H9 (cell line): Measurements from ENCODE around the gene SERPINA10. TPM values are rescaled to one million over a fixed set of nuclear protein-coding genes. Genes with fewer than 3 reads are reported as not detected.

ENCODE experiments used
- DNase-seq: peaks from one replicate; pipeline ENCODE4 v3.0.0-alpha.2; 2017
- H2AFZ ChIP-seq: one replicate; pipeline ENCODE4 v1.6.1; 2013; ENCODE audit warnings: mild to moderate bottlenecking, low read length, control low read depth, moderate library complexity
- H2AK5ac ChIP-seq: 2 replicates; pipeline ENCODE4 v1.6.1; 2013; ENCODE audit warnings: low read length, control low read depth, mixed read lengths; ENCODE audit not compliant: insufficient read length
- H2BK120ac ChIP-seq: one replicate; pipeline ENCODE4 v1.6.1; 2013; ENCODE audit warnings: low read depth, mild to moderate bottlenecking, low read length, control low read depth, inconsistent platforms; ENCODE audit not compliant: poor library complexity, severe bottlenecking
- H2BK12ac ChIP-seq: 2 replicates; pipeline ENCODE4 v1.6.1; 2013; ENCODE audit warnings: low read length, control low read depth, mixed read lengths, low read depth; ENCODE audit not compliant: insufficient read length
- H2BK15ac ChIP-seq: 2 replicates; pipeline ENCODE4 v1.6.1; 2013; ENCODE audit warnings: low read depth, low read length, control low read depth
- H2BK20ac ChIP-seq: one replicate; pipeline ENCODE4 v1.6.1; 2013; ENCODE audit warnings: low read depth, mild to moderate bottlenecking, low read length, control low read depth, inconsistent platforms; ENCODE audit not compliant: poor library complexity, severe bottlenecking
- H2BK5ac ChIP-seq: 2 replicates; pipeline ENCODE4 v1.6.1; 2013; ENCODE audit warnings: low read length, control low read depth, mixed read lengths; ENCODE audit not compliant: insufficient read length
- H3K14ac ChIP-seq: 2 replicates; pipeline ENCODE4 v1.6.1; 2013; ENCODE audit warnings: low read length, control low read depth; ENCODE audit not compliant: insufficient read depth
- H3K18ac ChIP-seq: 2 replicates; pipeline ENCODE4 v1.6.1; 2013; ENCODE audit warnings: low read depth, mild to moderate bottlenecking, mixed read lengths, low read length, control low read depth; ENCODE audit not compliant: insufficient read length
- H3K23ac ChIP-seq: 2 replicates; pipeline ENCODE4 v1.6.1; 2013; ENCODE audit warnings: low read length, control low read depth, mixed read lengths, low read depth; ENCODE audit not compliant: insufficient read length
- H3K23me2 ChIP-seq: 2 replicates; pipeline ENCODE4 v1.6.1; 2013; ENCODE audit warnings: low read depth, mild to moderate bottlenecking, mixed read lengths, low read length, control low read depth; ENCODE audit not compliant: insufficient read length, poor library complexity, severe bottlenecking
- H3K27ac ChIP-seq: 2 replicates; pipeline ENCODE4 v1.5.1; 2013; ENCODE audit warnings: low read length, control low read depth, mixed read lengths, low read depth; ENCODE audit not compliant: insufficient read length
- H3K27me3 ChIP-seq: 2 replicates; pipeline ENCODE4 v1.6.1; 2013; ENCODE audit warnings: low read length, control low read depth, inconsistent platforms; ENCODE audit not compliant: insufficient read depth
- H3K4ac ChIP-seq: 2 replicates; pipeline ENCODE4 v1.6.1; 2013; ENCODE audit warnings: low read depth, mild to moderate bottlenecking, control low read depth, inconsistent platforms, low read length, moderate library complexity
- H3K4me1 ChIP-seq: 2 replicates; pipeline ENCODE4 v1.6.1; 2013; ENCODE audit warnings: low read length, control low read depth, inconsistent platforms; ENCODE audit not compliant: insufficient read depth
- H3K4me2 ChIP-seq: 2 replicates; pipeline ENCODE4 v1.6.1; 2013; ENCODE audit warnings: low read length, control low read depth, mixed read lengths; ENCODE audit not compliant: insufficient read length, insufficient read depth
- H3K56ac ChIP-seq: 2 replicates; pipeline ENCODE4 v1.6.1; 2013; ENCODE audit warnings: low read depth, mild to moderate bottlenecking, mixed read lengths, low read length, control low read depth; ENCODE audit not compliant: insufficient read length
- H3K79me1 ChIP-seq: 2 replicates; pipeline ENCODE4 v1.6.1; 2013; ENCODE audit warnings: low read depth, mild to moderate bottlenecking, moderate library complexity, low read length, control low read depth, inconsistent platforms; ENCODE audit not compliant: insufficient read depth, poor library complexity, severe bottlenecking
- H3K79me2 ChIP-seq: 2 replicates; pipeline ENCODE4 v1.6.1; 2013; ENCODE audit warnings: low read length, control low read depth, inconsistent platforms; ENCODE audit not compliant: insufficient read depth
- H3K9ac ChIP-seq: 2 replicates; pipeline ENCODE4 v1.6.1; 2013; ENCODE audit warnings: low read length, control low read depth, mixed read lengths; ENCODE audit not compliant: insufficient read length; ENCODE audit errors: extremely low read depth
- H3K9me3 ChIP-seq: one replicate; pipeline ENCODE4 v1.6.1; 2013; ENCODE audit warnings: low read depth, low read length, inconsistent platforms; ENCODE audit not compliant: control insufficient read depth
- H3T11ph ChIP-seq: one replicate; pipeline ENCODE4 v1.6.1; 2013; ENCODE audit warnings: mild to moderate bottlenecking, low read length, control low read depth, inconsistent platforms
- H4K20me1 ChIP-seq: one replicate; pipeline ENCODE4 v1.6.1; 2013; ENCODE audit not compliant: control insufficient read depth, insufficient read length, insufficient read depth
- H4K5ac ChIP-seq: 2 replicates; pipeline ENCODE4 v1.6.1; 2013; ENCODE audit warnings: low read depth, mild to moderate bottlenecking, mixed read lengths, low read length, control low read depth; ENCODE audit not compliant: insufficient read length
- H4K8ac ChIP-seq: replicated peaks from 2 replicates; pipeline ENCODE4 v1.6.1; 2013; ENCODE audit warnings: low read length, control low read depth, mixed read lengths, low read depth; ENCODE audit not compliant: insufficient read length
- H4K91ac ChIP-seq: 2 replicates; pipeline ENCODE4 v1.6.1; 2013; ENCODE audit warnings: low read depth, mild to moderate bottlenecking, moderate library complexity, mixed read lengths, low read length, control low read depth; ENCODE audit not compliant: insufficient read length
- H3K27ac Mint-ChIP-seq, 3 experiments: 2 replicates in 2 of 3; 3 replicates in 1 of 3; pipeline ENCODE4 v1.8.0; 2020 to 2021; ENCODE audit warnings: mixed read lengths in 3 of 3, mild to moderate bottlenecking in 1 of 3, moderate library complexity in 1 of 3
- H3K27me3 Mint-ChIP-seq: 2 replicates; pipeline ENCODE4 v1.8.0; 2021; ENCODE audit warnings: low read depth, mild to moderate bottlenecking, moderate library complexity, mixed read lengths
- H3K36me3 Mint-ChIP-seq, 3 experiments: 2 replicates in 2 of 3; 3 replicates in 1 of 3; pipeline ENCODE4 v1.8.0; 2020 to 2021; ENCODE audit warnings: low read depth in 3 of 3, mixed read lengths in 3 of 3; ENCODE audit not compliant: insufficient read depth in 1 of 3
- H3K4me1 Mint-ChIP-seq, 2 experiments: 2 replicates each; pipeline ENCODE4 v1.8.0; 2020; ENCODE audit warnings: mixed read lengths in 2 of 2
- H3K4me3 Mint-ChIP-seq, 2 experiments: 2 replicates in 1 of 2; 3 replicates in 1 of 2; pipeline ENCODE4 v1.8.0; 2020 to 2021; ENCODE audit warnings: mild to moderate bottlenecking in 2 of 2, mixed read lengths in 2 of 2, moderate library complexity in 1 of 2
- H3K9me3 Mint-ChIP-seq, 2 experiments: 2 replicates in 1 of 2; 3 replicates in 1 of 2; pipeline ENCODE4 v1.8.0; 2020; ENCODE audit warnings: mild to moderate bottlenecking in 2 of 2, mixed read lengths in 2 of 2, moderate library complexity in 1 of 2
- WGBS: extraction: QIAGEN DNeasy Blood & Tissue Kit; methylation state at CpG from one replicate; pipeline ENCODE4 v1.1.7; 2013; ENCODE audit warnings: missing lambda C conversion rate, low lambda C conversion rate, mixed read lengths; ENCODE audit not compliant: insufficient read length; ENCODE audit errors: extremely low coverage; 5-methylcytosine and 5-hydroxymethylcytosine counted together
- total RNA-seq: library from RNA; stranded (reverse); gene quantifications from 2 replicates; pipeline ENCODE4 v1.2.1, GENCODE V29; 2021
- TF ChIP-seq, protein P1 (sequence below): fragments of 200-600 bp; sonication (generic); conservative IDR thresholded peaks from 3 replicates; pipeline ENCODE4 v1.8.0; 2021; ENCODE audit warnings: antibody characterized with exemption, mild to moderate bottlenecking

Gene SERPINA10
- total RNA-seq, 1 experiment from 2014 or later, result not detected

- Histone ChIP-seq H3K14ac (no peak overlapping the region), H3K18ac (no peak overlapping the region), H2BK120ac (no peak overlapping the region), H3K23ac (no peak overlapping the region), H3T11ph (no peak overlapping the region), H4K20me1 (no peaks in the 10 kb centered on the region), H2BK20ac (no peak overlapping the region), H2BK5ac (no peak overlapping the region), H4K8ac (no peak overlapping the region), H2BK15ac (no peak overlapping the region), H3K4me1 (no peaks in the 10 kb centered on the region), H4K5ac (no peak overlapping the region), H3K79me1 (no peaks in the 10 kb centered on the region), H4K91ac (no peak overlapping the region), H2BK12ac (no peak overlapping the region), H3K27ac (no peak overlapping the region), H2AFZ (no peak overlapping the region), H3K9me3 (no peaks in the 10 kb centered on the region), H3K4ac (no peak overlapping the region), H3K27me3 (no peaks in the 10 kb centered on the region), H2AK5ac (no peak overlapping the region), H3K56ac (no peak overlapping the region), H3K79me2 (no peaks in the 10 kb centered on the region), H3K23me2 (no peaks in the 10 kb centered on the region), H3K4me2 (no peak overlapping the region), H3K9ac (no peak overlapping the region)
- Mint-ChIP-seq H3K4me3 (no peak overlapping the region), H3K36me3 (peaks cover 3 to 8% (median 4%) of the 10 kb centered on the region in 3 experiments; a peak in 4 of 7 replicates), H3K27ac (peak overlapping the region in 1 of 3 experiments; percentile 65; a peak in 1 of 7 replicates), H3K27me3 (peaks cover 10% of the 10 kb centered on the region), H3K4me1 (no peaks in the 10 kb centered on the region), H3K9me3 (peaks cover 14 to 24% of the 10 kb centered on the region in 2 experiments)
- TF ChIP-seq, protein P1, sequence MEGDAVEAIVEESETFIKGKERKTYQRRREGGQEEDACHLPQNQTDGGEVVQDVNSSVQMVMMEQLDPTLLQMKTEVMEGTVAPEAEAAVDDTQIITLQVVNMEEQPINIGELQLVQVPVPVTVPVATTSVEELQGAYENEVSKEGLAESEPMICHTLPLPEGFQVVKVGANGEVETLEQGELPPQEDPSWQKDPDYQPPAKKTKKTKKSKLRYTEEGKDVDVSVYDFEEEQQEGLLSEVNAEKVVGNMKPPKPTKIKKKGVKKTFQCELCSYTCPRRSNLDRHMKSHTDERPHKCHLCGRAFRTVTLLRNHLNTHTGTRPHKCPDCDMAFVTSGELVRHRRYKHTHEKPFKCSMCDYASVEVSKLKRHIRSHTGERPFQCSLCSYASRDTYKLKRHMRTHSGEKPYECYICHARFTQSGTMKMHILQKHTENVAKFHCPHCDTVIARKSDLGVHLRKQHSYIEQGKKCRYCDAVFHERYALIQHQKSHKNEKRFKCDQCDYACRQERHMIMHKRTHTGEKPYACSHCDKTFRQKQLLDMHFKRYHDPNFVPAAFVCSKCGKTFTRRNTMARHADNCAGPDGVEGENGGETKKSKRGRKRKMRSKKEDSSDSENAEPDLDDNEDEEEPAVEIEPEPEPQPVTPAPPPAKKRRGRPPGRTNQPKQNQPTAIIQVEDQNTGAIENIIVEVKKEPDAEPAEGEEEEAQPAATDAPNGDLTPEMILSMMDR, result no peak
- no CpG with 5 or more reads among the region's 12 CpGs for WGBS
- DNase-seq, result no peak
These were observed 13.2 kb upstream of the SERPINA10 start for GRCh38 chr14:94306047-94306978.
